ENCODE results near the gene HECW1.
"Not testable (repeated sequence)": the region's sequence is repeated elsewhere in the genome, so short reads cannot be mapped to it uniquely, and the experiment has no call there.

The HECW1 gene

DNA sequence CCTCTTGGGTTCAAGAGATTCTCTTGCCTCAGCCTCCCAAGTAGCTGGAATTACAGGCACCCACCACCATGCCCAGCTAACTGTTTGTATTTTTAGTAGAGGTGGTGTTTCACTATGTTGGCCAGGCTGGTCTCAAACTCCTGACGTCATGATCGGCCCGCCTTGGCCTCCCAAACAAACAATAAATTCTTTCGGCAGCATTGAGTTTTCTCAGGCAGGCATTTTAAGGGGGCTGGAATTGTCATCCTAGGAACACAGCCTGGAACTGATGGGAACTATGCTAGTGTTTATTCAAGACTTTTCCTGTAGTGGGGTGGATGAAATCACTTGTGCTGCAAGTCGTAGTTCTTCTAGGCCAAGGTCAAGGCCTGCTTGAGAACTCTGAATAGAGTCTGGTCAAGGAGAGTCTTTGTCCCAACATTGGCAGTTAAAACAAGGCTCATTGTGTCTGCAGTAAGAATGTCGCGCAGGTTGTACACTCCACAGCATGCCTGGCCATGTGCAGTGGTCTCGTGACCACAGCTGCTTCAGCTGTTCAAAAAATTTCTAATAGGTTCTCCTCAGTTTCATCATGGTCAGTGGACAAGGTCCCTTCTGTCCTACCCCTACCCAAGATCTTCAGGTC lies 92.8 kb downstream of the HECW1 start:
- DNase-seq (ENCODE audit: extremely low spot score): no peak
- no peak for TF ChIP-seq FOXA1 (IDR thresholded peaks at IDR 0.05)
- no peak for TF ChIP-seq FOXK2 (IDR thresholded peaks at IDR 0.05)
- TF ChIP-seq, protein P1, sequence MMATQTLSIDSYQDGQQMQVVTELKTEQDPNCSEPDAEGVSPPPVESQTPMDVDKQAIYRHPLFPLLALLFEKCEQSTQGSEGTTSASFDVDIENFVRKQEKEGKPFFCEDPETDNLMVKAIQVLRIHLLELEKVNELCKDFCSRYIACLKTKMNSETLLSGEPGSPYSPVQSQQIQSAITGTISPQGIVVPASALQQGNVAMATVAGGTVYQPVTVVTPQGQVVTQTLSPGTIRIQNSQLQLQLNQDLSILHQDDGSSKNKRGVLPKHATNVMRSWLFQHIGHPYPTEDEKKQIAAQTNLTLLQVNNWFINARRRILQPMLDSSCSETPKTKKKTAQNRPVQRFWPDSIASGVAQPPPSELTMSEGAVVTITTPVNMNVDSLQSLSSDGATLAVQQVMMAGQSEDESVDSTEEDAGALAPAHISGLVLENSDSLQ (IDR thresholded peaks at IDR 0.05): no peak
- no peak for TF ChIP-seq BHLHE40 (IDR thresholded peaks at IDR 0.05; ENCODE audit: borderline replicate concordance)
- no peak for TF ChIP-seq ARNT (IDR thresholded peaks at IDR 0.05)
- TF ChIP-seq NFRKB (IDR thresholded peaks at IDR 0.05): no peak
- no peak for TF ChIP-seq SUZ12 (IDR thresholded peaks at IDR 0.05)
- POLR2A ChIA-PET: no interaction called here
- CTCF ChIA-PET: no interaction called here

DNA sequence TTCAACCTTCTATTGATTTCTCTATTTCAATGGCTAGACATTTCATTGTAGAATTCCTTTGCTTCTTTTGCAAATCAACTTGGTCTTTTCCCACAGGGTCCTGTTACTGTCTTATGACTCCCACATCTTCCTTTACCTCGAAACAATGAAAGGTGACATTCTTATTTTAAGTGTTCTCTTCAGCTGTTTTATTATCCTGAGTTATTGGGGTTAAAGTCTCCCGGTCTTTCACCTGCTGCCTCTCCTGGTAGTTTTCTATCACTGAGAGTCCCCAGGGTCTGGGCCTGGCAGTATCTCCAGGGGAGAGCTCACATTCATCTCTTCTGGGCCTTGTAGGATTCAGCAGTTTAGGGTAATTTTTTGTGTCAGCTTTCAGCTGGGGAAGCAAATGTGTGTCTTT lies 95.8 kb downstream of the HECW1 start:
- TF ChIP-seq L3MBTL2 (conservative IDR thresholded peaks at IDR 0.05) (no peak), LEF1 (IDR thresholded peaks at IDR 0.05; ENCODE audit: borderline replicate concordance) (no peak), BHLHE40 (IDR thresholded peaks at IDR 0.05; ENCODE audit: borderline replicate concordance) (no peak), SP1 (IDR thresholded peaks at IDR 0.05) (no peak), SUZ12 (IDR thresholded peaks at IDR 0.05) (no peak), NFRKB (IDR thresholded peaks at IDR 0.05) (no peak), CTBP1 (IDR thresholded peaks at IDR 0.05; ENCODE audit: borderline replicate concordance) (no peak), ZNF384 (IDR thresholded peaks at IDR 0.05) (no peak), ELF4 (IDR thresholded peaks at IDR 0.05) (no peak), FOXA1 (IDR thresholded peaks at IDR 0.05) (no peak)
- POLR2A ChIA-PET: no interaction called here
- no peak for DNase-seq (ENCODE audit: extremely low spot score)
- CTCF ChIA-PET: no interaction called here

DNA sequence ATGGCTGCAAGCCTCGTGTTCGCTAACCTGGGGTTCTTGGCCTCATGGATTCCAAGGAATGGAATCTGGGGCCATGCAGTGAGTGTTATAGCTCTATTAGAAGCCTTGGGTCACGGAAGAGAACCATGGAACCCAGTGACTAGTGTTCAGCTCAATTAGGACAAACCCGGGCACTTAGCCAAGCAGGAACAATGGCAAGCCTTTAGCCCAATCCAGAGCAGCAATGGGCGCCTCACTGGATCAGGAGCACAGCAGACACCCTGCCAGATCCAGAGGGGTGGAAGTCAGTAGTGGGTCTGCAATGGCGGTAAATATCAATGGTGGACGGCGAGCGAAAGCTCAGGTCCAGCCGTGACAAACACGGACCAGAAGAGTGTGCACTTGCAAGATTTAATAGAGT lies 98.1 kb downstream of the HECW1 start:
- DNase-seq (ENCODE audit: extremely low spot score); CTCF ChIA-PET; POLR2A ChIA-PET: not testable (repeated sequence)

DNA sequence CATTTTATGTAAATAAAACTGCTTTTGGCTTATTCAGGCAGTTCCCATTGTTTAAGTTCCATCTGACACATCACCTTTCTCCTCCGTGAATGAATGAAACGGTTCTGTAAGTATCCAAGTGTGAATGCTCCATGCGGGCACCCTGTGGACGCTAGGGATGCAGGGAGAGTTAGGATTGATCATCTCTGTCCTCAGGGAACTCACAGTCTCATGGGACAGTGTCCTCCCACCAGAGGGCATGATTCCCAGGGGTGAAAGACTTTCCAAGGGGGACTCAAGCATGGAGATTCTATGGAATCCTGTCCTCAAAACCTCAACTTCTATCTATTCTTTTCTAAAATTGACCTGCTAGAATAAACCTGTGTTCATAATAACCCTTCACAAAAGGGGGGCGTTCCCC lies 98.8 kb downstream of the HECW1 start:
- POLR2A ChIA-PET: no interaction called here
- DNase-seq (ENCODE audit: extremely low spot score): no peak
- CTCF ChIA-PET: no interaction called here
- TF ChIP-seq FOXA1 (IDR thresholded peaks at IDR 0.05): no peak
- no peak for TF ChIP-seq ARNT (IDR thresholded peaks at IDR 0.05)
- no peak for TF ChIP-seq SUZ12 (IDR thresholded peaks at IDR 0.05)
- TF ChIP-seq CTBP1 (IDR thresholded peaks at IDR 0.05; ENCODE audit: borderline replicate concordance): no peak
- no peak for TF ChIP-seq LEF1 (IDR thresholded peaks at IDR 0.05; ENCODE audit: borderline replicate concordance)

DNA sequence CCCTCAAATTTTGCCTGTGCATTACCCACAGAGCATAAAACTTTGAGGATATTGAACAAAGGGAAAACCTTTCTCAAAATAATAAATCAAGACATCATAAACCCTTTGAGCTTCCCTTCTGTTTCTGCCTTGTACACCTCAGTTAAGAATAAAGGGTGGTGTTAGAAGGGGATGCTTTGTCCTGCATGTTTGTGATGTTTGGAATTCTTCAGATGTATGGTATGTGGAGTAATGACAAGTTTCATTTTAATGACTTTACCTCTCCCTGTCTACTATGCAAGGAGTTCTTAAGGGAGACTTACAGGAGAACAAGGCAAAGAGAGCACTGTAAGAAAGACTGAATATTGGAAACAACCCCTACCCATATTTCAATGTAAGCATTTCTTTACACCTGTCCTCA lies 99.2 kb downstream of the HECW1 start:
- POLR2A ChIA-PET: no interaction called here
- CTCF ChIA-PET: interaction anchor here (0.7 kb wide), 1 partner anchor 289 kb away, joined by 3 read pairs; no protein-coding TSS in a partner anchor
- TF ChIP-seq FOXM1 (IDR thresholded peaks at IDR 0.05; ENCODE audit: borderline replicate concordance) (no peak), CTBP1 (IDR thresholded peaks at IDR 0.05; ENCODE audit: borderline replicate concordance) (no peak), FOXA1 (IDR thresholded peaks at IDR 0.05) (no peak), SP1 (IDR thresholded peaks at IDR 0.05) (no peak), L3MBTL2 (conservative IDR thresholded peaks at IDR 0.05) (no peak), TARDBP (IDR thresholded peaks at IDR 0.05) (no peak), ELF4 (IDR thresholded peaks at IDR 0.05) (no peak), HDGF (IDR thresholded peaks at IDR 0.05; ENCODE audit: borderline replicate concordance) (no peak), FOXK2 (IDR thresholded peaks at IDR 0.05) (no peak), LEF1 (IDR thresholded peaks at IDR 0.05; ENCODE audit: borderline replicate concordance) (no peak), BHLHE40 (IDR thresholded peaks at IDR 0.05; ENCODE audit: borderline replicate concordance) (no peak), SUZ12 (IDR thresholded peaks at IDR 0.05) (no peak), ARNT (IDR thresholded peaks at IDR 0.05) (no peak), NFRKB (IDR thresholded peaks at IDR 0.05) (no peak), ZNF384 (IDR thresholded peaks at IDR 0.05) (no peak)
- TF ChIP-seq, protein P1 (IDR thresholded peaks at IDR 0.05): no peak
- no peak for DNase-seq (ENCODE audit: extremely low spot score)

DNA sequence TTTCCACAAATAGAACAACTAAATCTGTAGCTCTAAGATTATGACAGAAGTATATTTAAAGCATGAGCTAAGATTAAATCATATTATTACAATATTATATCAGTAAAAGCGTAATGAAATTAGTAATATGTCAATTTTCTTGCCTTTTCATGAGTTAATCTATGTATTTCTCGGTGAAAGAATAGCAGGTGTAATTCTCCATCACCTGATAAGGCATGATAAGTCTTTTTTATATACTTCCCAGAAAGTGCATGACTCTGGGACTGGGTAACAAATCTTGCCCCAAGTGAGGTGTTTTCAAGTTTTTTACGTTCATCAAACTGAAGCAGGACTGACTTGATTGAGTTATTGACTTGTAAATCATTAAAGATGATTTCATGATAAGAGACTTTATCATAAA lies 100.5 kb downstream of the HECW1 start:
- DNase-seq (ENCODE audit: extremely low spot score): no peak
- ChIA-PET POLR2A (no interaction called here), CTCF (no interaction called here)
- TF ChIP-seq NFRKB (IDR thresholded peaks at IDR 0.05) (no peak), ELF4 (IDR thresholded peaks at IDR 0.05) (no peak), L3MBTL2 (conservative IDR thresholded peaks at IDR 0.05) (no peak), BHLHE40 (IDR thresholded peaks at IDR 0.05; ENCODE audit: borderline replicate concordance) (no peak), ZNF384 (IDR thresholded peaks at IDR 0.05) (no peak), CTBP1 (IDR thresholded peaks at IDR 0.05; ENCODE audit: borderline replicate concordance) (no peak), LEF1 (IDR thresholded peaks at IDR 0.05; ENCODE audit: borderline replicate concordance) (no peak), HDGF (IDR thresholded peaks at IDR 0.05; ENCODE audit: borderline replicate concordance) (no peak), SP1 (IDR thresholded peaks at IDR 0.05) (no peak), FOXA1 (IDR thresholded peaks at IDR 0.05) (no peak), ARNT (IDR thresholded peaks at IDR 0.05) (no peak), TARDBP (IDR thresholded peaks at IDR 0.05) (no peak)

DNA sequence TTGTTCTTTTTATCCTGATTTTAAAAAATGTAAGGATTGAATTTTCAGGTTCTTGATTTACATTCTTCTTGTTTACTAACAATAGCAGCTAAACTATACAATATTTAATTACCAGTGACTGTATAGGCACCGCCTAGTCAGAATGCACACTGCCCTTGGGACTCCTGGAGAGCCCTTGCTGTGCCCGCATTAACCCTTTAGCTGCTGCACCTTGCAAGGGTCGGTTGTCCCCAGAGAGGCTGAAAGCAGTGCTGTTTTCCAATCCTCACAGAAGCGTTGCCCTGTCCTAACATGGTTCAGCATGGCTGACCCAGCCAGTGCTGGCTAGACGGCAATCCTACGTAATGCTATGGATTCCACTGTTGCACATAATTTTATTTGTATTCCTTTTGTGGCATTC lies 102.6 kb downstream of the HECW1 start:
- no peak for DNase-seq (ENCODE audit: extremely low spot score)
- ChIA-PET POLR2A (no interaction called here), CTCF (interaction anchor here (0.6 kb wide), 1 partner anchor 1275 kb away, joined by 3 read pairs; no protein-coding TSS in a partner anchor)
- TF ChIP-seq FOXA1 (IDR thresholded peaks at IDR 0.05) (no peak), L3MBTL2 (conservative IDR thresholded peaks at IDR 0.05) (no peak), CTBP1 (IDR thresholded peaks at IDR 0.05; ENCODE audit: borderline replicate concordance) (no peak), SUZ12 (IDR thresholded peaks at IDR 0.05) (no peak), FOXM1 (IDR thresholded peaks at IDR 0.05; ENCODE audit: borderline replicate concordance) (no peak), BHLHE40 (IDR thresholded peaks at IDR 0.05; ENCODE audit: borderline replicate concordance) (no peak), FOXK2 (IDR thresholded peaks at IDR 0.05) (no peak), ZNF384 (IDR thresholded peaks at IDR 0.05) (no peak), SP1 (IDR thresholded peaks at IDR 0.05) (no peak), LEF1 (IDR thresholded peaks at IDR 0.05; ENCODE audit: borderline replicate concordance) (no peak), NFRKB (IDR thresholded peaks at IDR 0.05) (no peak), HDGF (IDR thresholded peaks at IDR 0.05; ENCODE audit: borderline replicate concordance) (no peak), ARNT (IDR thresholded peaks at IDR 0.05) (no peak), ELF4 (IDR thresholded peaks at IDR 0.05) (no peak), TARDBP (IDR thresholded peaks at IDR 0.05) (no peak)
- TF ChIP-seq, protein P1 (IDR thresholded peaks at IDR 0.05): no peak

Data from HEK293T (cell line).